GM21381 (cell line): ENCODE results near the gene NHERF1.

Experiments used
- ATAC-seq: cut with Tn5 transposase; IDR thresholded peaks from one replicate; pipeline ENCODE4 v1.9.1; 2021; ENCODE audit warnings: mild to moderate bottlenecking, moderate library complexity; ENCODE audit not compliant: unreplicated experiment

Gene NHERF1

GRCh38 chr17:74782571-74782970 is 34.1 kb downstream of the NHERF1 start:
- ATAC-seq, result no peak

GRCh38 chr17:74784125-74784810 is 35.8 kb downstream of the NHERF1 start:
- no peak for ATAC-seq

GRCh38 chr17:74785096-74785980 is 36.9 kb downstream of the NHERF1 start:
- no peak for ATAC-seq

- ATAC-seq, result no peak
Observed at GRCh38 chr17:74785981-74786360, 37.5 kb downstream of the NHERF1 start.

DNA sequence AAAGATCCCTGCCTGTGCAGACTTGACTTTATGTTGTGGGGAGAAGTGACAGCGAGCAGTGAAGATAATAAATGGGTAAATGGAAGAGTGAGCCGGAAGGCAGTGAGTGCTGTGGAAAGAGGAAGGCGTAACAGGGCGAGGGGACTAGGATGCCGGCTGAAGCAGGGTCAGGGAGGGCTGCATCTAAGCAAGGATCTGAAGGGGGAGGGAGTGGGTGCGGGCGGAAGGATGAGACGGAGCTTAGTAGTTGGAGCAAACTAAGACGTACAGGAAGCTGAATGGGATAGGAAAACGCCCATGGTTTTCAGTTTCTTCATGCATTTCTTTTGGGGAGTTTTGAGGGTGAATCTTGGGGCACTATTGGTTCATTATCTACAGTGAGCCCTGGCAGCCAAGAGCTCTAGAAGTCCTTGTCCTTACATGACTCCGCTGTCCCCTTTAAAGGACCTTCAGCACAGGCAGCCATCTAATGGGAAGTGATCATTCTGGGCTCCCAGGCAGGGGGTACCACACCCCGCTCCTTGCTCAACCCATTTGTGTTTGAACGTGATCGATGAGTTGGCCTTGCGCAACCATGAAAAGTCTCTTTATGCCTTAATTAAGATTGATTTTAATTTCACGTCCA is 38.1 kb downstream of the NHERF1 start:
- ATAC-seq, result no peak

DNA sequence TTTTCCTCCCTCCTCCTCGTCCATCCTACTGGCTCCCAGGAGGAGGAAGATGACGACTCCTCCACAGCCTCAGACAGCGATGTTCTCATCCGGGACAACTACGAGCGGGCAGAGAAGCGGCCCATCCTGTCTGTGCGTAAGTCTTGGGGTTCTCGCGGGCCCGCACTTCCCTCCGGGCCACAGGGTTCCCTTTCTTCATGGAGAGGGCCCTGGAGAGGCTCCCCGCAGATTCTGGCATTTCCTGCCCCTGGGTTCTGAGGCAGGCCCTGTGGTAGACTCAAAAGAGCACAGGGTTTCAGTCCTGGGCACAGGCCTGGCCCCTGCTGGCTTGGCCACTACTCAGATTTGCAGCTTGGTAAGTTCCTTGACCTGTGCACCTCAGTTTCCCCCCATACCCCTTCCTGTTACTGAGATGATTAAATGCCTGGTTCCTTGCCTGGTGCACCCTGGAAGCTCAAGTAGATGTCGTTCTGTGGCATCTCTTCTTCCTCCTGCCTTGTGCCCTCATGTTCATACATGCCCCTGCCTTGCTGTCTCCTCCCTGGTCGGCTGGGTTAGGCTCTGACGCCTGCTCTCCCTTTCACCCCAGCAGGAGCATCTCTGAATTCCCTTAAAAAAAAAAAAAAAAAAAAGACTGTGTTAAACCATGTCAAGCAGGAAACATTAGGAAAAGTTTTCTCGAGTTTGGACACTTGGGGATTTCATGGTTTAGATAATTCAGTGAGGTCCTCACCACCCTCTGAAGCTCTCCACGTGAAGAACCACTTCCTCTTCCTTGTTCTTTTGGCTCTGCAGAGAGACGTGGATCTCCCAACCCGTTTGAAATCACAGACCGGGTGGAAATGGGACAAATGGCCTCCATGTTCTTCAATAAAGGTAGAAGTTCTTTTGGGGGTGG is 42.0 kb downstream of the NHERF1 start:
- ATAC-seq, result no peak

GRCh38 chr17:74792586-74793105 is 44.2 kb downstream of the NHERF1 start:
- no peak for ATAC-seq

GRCh38 chr17:74795327-74796020 is 47.0 kb downstream of the NHERF1 start:
- ATAC-seq, result no peak

DNA sequence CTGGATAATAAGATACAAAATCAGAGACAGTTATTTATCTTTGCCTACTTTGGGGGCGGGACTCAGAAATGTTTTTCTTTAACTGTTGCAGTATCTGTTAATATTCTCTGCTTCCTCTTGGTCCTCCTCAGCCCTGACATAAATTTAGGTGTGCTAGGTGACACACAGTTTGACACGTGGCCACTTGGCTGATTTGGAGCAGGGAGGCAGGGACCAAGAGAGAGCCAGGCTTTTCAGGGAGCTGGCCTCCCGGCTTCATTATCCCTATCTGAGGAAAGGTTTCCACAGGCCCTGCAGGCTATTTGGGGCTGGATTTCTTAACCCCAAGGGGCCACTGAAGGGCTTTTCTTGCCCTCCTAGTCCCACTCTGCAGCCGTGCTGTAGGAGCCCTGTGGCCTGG is 47.8 kb downstream of the NHERF1 start:
- no peak for ATAC-seq

- no peak for ATAC-seq
Observed at GRCh38 chr17:74796866-74797265, 48.4 kb downstream of the NHERF1 start.

- ATAC-seq, result no peak
Observed at GRCh38 chr17:74797824-74798223, 49.4 kb downstream of the NHERF1 start.

GRCh38 chr17:74798239-74798707 is 49.8 kb downstream of the NHERF1 start:
- no peak for ATAC-seq

GRCh38 chr17:74799097-74799496 is 50.7 kb downstream of the NHERF1 start:
- no peak for ATAC-seq

GRCh38 chr17:74800531-74800930 is 52.1 kb downstream of the NHERF1 start:
- no peak for ATAC-seq

- no peak for ATAC-seq
Observed at GRCh38 chr17:74801896-74802295, 53.5 kb downstream of the NHERF1 start.

- no peak for ATAC-seq
Observed at GRCh38 chr17:74803388-74803930, 55.0 kb downstream of the NHERF1 start.

DNA sequence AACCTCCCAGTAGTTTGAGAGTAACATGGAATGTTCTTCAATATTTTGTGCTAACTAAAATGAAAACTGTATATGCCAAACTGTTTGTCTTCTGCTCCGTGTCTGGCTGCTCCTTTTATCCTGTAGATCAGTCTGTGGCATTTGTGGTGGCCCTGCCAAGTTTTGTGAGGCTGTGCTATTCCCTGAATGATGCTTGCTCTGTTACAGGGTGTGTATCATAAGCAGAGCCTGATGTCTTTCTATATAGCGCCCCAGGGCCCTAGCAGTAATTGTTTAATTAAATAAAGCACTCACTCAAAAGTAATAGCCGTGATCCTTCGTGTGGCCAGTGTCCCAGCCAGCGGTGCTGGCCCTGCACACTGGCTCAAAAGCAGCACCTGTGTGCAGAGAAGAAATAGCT is 55.5 kb downstream of the NHERF1 start:
- no peak for ATAC-seq

GRCh38 chr17:74804683-74805082 is 56.3 kb downstream of the NHERF1 start:
- no peak for ATAC-seq

GRCh38 chr17:74805591-74805991 is 57.2 kb downstream of the NHERF1 start:
- ATAC-seq, result no peak

- ATAC-seq, result no peak
Observed at GRCh38 chr17:74806334-74806733, 57.9 kb downstream of the NHERF1 start.
